ENCODE measurements around the gene MLST8.

Gene MLST8

GRCh38 chr16:2204416-2205103 lies 694 bp upstream of the MLST8 start:
- ChIA-PET CTCF (interaction anchor here (1.3 to 2.7 kb wide), 2 partner anchors 10 to 13 kb away, joined by 4 to 13 read pairs; no protein-coding TSS in a partner anchor), POLR2A (interaction anchor here (1.0 to 1.7 kb wide), 2 partner anchors 49 to 240 kb away, joined by 3 to 7 read pairs; partner anchors contain the start of genes RPS2 and TRAF7)
- no peak for DNase-seq (ENCODE audit: extremely low spot score)
- TF ChIP-seq, protein P1, sequence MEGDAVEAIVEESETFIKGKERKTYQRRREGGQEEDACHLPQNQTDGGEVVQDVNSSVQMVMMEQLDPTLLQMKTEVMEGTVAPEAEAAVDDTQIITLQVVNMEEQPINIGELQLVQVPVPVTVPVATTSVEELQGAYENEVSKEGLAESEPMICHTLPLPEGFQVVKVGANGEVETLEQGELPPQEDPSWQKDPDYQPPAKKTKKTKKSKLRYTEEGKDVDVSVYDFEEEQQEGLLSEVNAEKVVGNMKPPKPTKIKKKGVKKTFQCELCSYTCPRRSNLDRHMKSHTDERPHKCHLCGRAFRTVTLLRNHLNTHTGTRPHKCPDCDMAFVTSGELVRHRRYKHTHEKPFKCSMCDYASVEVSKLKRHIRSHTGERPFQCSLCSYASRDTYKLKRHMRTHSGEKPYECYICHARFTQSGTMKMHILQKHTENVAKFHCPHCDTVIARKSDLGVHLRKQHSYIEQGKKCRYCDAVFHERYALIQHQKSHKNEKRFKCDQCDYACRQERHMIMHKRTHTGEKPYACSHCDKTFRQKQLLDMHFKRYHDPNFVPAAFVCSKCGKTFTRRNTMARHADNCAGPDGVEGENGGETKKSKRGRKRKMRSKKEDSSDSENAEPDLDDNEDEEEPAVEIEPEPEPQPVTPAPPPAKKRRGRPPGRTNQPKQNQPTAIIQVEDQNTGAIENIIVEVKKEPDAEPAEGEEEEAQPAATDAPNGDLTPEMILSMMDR (IDR thresholded peaks at IDR 0.05; ENCODE audit: control extremely low read depth, extremely low read depth, low read depth, missing control alignments) = no peak

DNA sequence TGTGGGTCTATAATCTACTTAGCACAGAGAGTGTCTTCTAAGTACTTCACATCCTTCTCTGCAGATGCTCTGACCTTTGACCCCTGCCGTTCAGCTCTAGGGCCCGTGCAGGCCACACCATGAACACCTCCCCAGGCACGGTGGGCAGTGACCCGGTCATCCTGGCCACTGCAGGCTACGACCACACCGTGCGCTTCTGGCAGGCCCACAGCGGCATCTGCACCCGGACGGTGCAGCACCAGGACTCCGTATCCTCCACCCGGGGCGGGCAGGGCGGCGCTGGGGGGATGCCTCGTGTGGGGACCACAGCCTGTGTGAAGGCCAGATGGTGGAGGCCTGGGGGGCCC lies 686 bp downstream of the MLST8 start:
- no peak for DNase-seq (ENCODE audit: extremely low spot score)
- POLR2A ChIA-PET = interaction anchor here (1.1 to 1.7 kb wide), 2 partner anchors 9 to 51 kb away, joined by 3 to 7 read pairs; partner anchors contain the start of gene TRAF7
- CTCF ChIA-PET = interaction anchor here (1.0 to 2.7 kb wide), 3 partner anchors 9 to 46 kb away, joined by 3 to 13 read pairs (median 4); partner anchors contain the start of genes ECI1 and PGP
- TF ChIP-seq, protein P1 (IDR thresholded peaks at IDR 0.05; ENCODE audit: control extremely low read depth, extremely low read depth, low read depth, missing control alignments) = no peak

GRCh38 chr16:2206420-2206779 lies 1.1 kb downstream of the MLST8 start:
- TF ChIP-seq, protein P1 (IDR thresholded peaks at IDR 0.05; ENCODE audit: control extremely low read depth, extremely low read depth, low read depth, missing control alignments) = no peak
- ChIA-PET CTCF (interaction anchor here (0.5 to 2.7 kb wide), 5 partner anchors 8 to 45 kb away, joined by 3 to 13 read pairs (median 4); partner anchors contain the start of genes ECI1 and PGP), POLR2A (interaction anchor here (0.6 to 1.1 kb wide), 2 partner anchors 9 to 52 kb away, joined by 3 to 6 read pairs; no protein-coding TSS in a partner anchor)
- DNase-seq (ENCODE audit: extremely low spot score) = no peak

- POLR2A ChIA-PET = interaction anchor here (0.6 kb wide), 1 partner anchor 52 kb away, joined by 6 read pairs; no protein-coding TSS in a partner anchor
- no peak for DNase-seq (ENCODE audit: extremely low spot score)
- CTCF ChIA-PET = interaction anchor here (0.5 to 2.7 kb wide), 4 partner anchors 9 to 45 kb away, joined by 3 to 13 read pairs (median 4); partner anchors contain the start of gene ECI1
- TF ChIP-seq, protein P1 (IDR thresholded peaks at IDR 0.05; ENCODE audit: control extremely low read depth, extremely low read depth, low read depth, missing control alignments) = no peak
Observed at GRCh38 chr16:2206780-2207433, 1.7 kb downstream of the MLST8 start.

DNA sequence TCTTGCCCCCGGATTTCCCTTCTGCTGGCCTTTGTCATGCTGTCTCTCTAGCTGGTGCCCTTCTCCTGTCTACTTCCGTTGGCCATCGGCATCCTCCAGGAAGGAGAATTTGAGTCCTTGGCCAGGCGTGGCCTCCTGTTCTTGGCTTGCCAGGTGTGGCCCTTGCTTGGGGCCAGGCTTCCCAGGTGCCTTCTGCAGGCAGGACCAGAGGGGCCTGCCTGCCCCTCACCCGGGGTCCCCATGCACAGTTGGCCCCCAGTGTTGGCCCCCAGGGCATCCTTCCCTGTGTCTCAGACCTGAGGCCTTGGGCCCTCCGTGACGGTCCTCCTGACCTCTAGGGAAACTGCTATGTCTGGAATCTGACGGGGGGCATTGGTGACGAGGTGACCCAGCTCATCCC lies 2.6 kb downstream of the MLST8 start:
- TF ChIP-seq, protein P1 (IDR thresholded peaks at IDR 0.05; ENCODE audit: control extremely low read depth, extremely low read depth, low read depth, missing control alignments) = no peak
- ChIA-PET CTCF (interaction anchor here (1.5 kb wide), 1 partner anchor 13 kb away, joined by 6 read pairs; no protein-coding TSS in a partner anchor), POLR2A (no interaction called here)
- no peak for DNase-seq (ENCODE audit: extremely low spot score)

- TF ChIP-seq, protein P1 (IDR thresholded peaks at IDR 0.05; ENCODE audit: control extremely low read depth, extremely low read depth, low read depth, missing control alignments) = no peak
- CTCF ChIA-PET = interaction anchor here (1.5 kb wide), 1 partner anchor 14 kb away, joined by 6 read pairs; no protein-coding TSS in a partner anchor
- POLR2A ChIA-PET = no interaction called here
- no peak for DNase-seq (ENCODE audit: extremely low spot score)
Observed at GRCh38 chr16:2208308-2208707, 3.1 kb downstream of the MLST8 start.
